GM03348 (cell line): ENCODE data around the gene BMP10.

Experiments
- DNase-seq: peaks from one replicate; pipeline ENCODE4 v3.0.0; 2012; ENCODE audit warnings: low spot score

BMP10 gene, protein sequence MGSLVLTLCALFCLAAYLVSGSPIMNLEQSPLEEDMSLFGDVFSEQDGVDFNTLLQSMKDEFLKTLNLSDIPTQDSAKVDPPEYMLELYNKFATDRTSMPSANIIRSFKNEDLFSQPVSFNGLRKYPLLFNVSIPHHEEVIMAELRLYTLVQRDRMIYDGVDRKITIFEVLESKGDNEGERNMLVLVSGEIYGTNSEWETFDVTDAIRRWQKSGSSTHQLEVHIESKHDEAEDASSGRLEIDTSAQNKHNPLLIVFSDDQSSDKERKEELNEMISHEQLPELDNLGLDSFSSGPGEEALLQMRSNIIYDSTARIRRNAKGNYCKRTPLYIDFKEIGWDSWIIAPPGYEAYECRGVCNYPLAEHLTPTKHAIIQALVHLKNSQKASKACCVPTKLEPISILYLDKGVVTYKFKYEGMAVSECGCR

DNA sequence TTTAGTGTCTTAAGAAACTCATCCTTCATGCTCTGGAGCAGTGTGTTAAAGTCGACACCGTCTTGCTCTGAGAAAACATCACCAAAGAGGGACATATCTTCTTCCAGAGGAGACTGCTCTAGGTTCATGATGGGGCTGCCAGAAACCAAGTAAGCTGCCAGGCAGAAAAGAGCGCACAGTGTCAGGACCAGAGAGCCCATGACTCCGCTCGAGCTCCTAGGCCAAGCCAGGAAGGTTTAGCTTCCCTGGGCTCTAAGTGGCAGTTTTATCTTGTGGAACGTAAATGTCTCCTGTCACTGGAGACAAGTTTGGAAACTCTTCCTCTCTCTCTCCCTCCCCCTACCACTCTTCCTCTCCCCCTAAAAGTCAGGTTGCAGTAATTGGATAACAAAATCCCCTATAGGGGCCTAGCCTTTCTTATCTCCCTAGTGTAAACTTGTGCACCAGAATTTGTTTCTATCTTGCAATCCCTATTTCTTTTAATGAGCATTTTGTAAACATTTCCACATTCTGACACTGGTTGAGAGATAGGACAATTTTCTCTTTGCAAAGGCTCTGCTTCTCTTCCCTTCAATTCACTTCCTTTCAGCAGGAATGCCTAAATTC lies at the start of gene BMP10:
BMP10 (minus strand) TSS at position 239 of the 606 bp plus-strand sequence; CDS start at position 200, 39 bp downstream.
- no peak for DNase-seq

DNA sequence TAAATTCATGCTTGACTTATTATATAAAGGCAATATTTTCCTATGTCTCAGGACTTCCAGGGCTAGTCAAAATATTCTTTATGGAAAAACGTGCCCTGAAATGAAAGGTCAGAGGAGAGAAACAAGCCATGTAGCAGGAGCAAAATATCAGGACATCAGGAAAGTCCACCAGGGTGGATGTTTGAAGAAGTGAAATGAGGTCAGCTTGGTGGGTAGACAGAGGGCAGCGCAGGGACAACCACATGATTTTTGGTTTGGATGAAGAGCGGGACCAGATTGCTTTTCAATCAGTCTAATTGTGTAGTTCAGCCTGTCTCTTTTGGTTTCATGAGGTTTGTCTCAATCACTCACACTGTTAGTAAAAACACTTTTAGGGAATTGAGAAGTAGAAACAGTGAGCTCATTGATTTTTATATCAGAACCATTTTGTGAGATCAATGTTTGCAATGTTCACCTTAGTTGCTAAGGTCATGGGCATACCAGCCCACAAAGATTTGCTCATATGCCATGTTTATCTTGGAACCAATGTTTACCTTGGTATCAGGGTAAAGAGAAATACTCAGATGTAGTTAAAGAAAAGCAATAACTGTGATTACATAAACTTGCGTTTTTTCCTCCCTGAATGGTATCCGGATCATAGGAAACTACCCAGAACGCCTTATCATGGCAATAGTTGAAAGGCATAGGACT lies 49.4 kb upstream of the BMP10 start:
- DNase-seq = no peak

DNA sequence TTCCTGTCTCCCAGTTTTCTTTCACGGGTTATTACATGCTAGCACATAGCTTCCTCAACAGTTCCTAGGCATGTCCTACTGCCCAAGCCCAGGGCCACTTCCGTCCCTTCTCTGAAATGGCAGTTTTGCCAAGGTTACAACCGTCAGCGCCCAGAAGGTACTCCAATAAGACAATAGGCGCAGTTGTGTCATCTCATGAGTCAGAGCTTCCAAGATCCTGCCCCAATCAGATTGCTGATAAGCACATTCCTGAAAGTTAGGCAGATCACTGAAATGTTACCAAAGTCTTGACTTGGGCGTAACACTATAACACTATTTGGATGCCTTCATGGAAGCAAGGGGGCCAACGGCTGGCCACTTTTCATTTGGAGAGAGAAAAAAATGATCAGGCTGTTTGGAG lies 47.3 kb upstream of the BMP10 start:
- DNase-seq = no peak

DNA sequence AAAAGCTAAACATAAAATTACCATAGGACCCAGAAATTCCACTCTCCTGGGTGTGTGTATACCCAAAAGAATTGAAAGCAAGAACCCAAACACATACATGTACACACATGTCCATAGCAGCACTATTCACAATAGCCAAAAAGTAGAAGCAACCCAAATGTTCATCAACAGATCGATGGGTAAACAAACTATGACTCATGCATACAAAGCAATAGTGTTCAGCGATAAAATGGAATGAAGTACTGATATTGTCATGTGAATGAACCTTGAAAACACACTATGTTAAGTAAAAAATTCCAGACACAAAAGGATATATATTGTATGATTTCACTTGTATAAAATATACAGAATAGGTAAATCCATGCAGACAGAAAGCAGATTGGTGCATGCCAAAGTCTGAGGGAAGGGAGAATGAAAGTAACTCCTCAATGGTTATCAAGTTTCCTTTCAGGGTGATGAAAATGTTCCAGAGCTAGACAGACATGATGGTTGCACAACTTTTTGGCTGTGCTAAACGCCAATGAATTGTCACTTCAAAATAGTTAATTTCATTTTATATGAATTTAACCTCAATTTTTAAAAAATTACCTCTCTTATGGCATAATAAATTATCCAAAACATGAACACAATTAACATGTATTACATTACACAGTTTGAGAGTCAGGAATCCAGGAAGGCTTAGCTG lies 46.0 kb upstream of the BMP10 start:
- no peak for DNase-seq

DNA sequence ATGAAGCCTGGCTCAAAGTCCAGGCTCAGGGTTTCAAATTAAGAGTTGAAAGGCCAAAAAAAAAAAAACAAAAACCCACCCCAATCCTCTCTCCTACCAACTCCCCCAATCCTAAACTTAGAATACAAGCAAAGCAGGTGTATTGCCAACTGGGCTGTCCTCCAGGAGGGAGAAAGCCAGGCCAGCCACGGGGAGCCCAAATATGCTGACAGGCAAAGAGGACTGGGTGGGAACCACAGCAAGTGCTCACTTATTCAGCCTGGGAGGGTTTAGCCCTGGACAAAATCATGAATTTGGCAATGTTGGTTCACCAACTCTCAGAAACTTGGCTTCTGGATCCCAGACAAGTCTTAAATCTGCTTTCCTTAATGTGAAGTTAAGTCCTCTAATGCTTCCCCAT lies 45.0 kb upstream of the BMP10 start:
- DNase-seq = no peak

DNA sequence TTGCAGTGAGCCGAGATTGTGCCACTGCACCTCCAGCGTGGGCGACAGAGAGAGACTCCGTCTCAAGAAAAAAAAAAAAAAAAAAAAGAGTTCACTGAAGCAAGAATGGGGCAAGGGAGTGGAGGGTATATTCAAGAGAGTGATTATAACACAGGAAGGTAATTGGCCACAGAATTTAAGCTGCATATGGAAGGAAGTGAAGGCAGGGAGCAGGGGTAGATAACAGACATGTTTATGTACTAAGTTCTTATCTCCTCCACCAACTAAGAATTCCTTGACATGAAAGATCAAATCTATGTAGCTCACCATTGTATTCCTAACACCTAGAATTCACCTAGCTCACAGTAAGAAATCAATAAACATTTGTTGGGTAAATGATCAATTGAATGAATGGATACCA lies 44.2 kb upstream of the BMP10 start:
- DNase-seq = no peak

DNA sequence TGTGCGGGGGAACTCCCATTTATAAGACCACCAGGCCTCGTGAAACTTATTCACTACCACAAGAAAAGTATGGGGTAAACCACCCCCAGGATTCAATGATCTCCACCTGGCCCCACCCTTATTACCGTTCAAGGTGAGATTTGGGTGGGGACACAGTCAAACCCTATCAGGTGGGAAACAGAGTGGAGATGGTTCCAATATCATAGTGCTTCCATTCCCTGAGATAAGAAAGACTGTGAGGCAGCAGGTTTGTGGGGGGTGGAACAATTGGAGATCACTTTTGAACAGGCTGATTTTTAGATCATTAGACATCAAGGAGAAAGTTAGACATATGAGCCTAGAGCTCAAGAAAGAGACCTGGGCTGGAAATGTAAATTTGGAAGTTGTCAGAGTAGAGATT lies 42.2 kb upstream of the BMP10 start:
- no peak for DNase-seq

DNA sequence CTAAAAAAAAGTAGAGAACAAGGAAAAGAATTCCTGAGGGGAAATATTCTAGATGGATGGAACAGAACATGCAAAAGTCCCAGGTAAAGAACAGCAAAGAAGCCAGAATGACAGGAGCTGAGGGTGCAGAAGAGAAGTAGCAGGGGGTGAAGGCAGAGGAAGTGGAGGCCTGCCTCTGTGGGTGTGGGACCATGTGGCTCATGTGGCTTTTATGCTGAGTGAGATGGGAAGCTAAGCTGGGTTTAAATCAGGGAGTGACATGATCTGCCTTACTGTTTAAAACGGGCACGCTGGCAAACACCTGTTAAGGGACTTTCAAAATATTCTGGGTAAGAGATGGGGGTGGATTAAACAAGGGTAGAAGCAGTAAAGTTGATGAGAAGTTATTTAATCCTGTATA lies 41.5 kb upstream of the BMP10 start:
- DNase-seq = no peak

DNA sequence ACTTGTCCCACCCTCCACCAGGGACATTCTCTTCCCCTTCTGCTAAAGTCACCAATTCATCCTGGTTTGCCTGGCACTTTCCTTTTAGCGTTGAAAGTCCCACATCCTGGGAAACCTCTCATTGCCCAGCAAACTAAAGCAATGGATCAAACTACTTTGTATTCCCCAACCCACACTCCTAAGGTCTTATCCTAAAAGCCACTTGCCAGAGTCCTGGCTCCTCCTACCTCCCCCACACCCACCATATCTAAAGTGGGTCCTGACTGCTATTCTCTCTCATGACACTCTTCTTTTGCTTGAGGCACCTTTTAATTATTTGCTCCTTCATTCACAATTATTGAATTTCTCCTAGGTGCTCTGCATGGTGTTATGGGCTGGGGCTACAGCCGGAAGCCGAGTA lies 40.9 kb upstream of the BMP10 start:
- DNase-seq = no peak

DNA sequence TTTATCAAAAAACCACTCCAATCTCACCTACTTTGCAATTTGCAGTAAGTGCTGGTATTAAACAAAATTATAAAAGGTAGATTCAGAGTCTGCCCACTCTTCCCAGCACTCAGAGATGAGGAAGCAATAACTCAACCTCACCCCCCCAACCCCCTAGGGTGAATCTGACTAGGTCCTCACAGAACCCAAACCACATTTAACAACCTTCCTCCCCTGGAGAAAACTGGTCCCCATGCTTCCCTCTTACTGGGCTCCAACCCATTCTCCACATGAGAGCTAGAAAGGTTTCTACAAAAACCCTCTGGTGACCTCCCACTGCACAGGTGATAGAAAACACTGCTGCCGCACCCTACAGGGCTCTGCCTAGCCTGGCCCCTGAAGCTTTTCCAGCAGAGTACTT lies 40.5 kb upstream of the BMP10 start:
- DNase-seq = no peak

DNA sequence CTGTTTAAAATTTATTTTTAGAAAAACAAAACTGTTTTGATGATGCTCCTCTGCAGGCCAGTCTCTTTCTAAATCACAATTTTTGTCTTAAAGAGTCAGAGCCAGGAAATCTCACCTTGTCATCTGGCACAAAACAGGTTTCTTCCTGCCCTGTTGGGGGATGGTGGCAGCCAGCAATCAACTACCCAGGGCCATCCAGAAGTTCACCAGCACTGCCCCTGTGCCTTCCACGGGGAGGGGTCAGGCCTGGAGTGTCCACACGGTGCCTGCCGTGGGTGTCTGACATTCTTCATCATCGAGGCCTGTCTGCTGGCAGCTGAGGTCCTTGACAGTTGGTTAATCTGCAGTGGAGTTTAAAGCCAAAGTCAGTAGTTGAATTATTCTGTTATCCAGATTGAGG lies 40.0 kb upstream of the BMP10 start:
- no peak for DNase-seq

DNA sequence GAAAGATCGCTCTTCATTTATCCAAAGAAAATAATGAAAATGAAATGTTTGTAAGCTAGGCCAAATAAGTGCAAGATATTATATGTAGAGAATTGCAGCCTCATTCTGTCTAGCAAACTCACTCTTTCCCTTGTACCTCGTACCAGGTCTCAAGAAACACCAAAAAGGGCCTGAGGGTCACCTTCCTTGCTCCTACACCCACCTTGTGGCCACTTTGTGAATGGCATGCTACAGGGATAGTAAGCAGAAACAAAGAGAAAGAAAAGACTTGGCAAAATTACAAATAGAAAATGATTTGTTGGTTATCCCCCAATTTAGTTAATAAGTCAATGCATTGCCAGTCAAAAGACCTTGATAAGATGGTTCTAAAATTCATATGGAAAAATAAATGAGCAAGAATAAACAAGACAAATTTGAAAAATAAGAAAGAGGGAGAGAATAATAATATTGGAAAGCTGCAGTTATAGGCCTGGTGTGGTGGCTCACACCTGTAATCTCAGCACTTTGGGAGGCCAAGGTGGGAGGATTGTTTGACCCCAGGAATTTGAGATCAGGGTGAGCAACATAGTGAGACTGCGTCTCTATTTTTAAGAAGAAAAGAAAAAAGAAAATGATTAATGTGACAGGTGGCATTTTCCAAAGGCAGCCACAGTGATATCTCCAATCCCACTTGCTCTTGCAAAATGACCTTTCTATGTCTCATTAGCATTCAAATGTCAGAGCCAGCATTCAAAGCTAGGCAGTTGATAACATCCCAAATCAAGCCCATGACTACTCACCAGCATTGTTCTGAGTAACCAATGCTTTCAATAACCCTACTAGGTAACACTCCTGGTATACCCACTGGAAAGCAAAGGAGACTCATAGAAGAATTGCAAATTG lies 38.8 kb upstream of the BMP10 start:
- peak; percentile 77 for DNase-seq

DNA sequence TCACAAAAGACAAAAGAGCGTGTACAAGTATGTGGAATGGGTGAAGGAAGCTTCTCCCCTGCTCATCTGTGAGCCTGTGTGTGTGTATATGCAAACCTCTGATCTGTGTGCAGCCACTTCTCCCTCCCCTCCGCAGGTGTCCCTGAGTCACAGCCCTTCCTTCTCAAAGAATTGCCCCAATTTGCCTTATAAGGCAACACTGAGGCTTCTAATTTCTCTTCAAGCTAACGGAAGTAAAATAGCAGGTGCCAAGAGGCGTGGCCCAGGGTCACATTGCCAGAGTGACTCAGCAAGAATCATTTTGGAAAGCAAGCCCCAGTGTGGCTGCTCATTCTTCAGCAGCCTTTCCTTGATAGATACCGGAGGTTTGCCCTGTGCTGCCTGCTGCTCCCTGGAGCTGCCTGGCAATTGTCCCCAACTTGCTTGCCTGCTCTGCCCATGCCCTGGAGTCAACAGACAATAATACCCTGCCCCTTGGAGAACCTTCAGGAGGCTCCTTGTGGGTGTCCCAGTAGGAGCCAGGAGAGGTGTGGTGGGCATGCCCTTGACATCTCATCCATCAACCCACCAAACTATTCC lies 37.3 kb upstream of the BMP10 start:
- DNase-seq = peak; percentile 68

DNA sequence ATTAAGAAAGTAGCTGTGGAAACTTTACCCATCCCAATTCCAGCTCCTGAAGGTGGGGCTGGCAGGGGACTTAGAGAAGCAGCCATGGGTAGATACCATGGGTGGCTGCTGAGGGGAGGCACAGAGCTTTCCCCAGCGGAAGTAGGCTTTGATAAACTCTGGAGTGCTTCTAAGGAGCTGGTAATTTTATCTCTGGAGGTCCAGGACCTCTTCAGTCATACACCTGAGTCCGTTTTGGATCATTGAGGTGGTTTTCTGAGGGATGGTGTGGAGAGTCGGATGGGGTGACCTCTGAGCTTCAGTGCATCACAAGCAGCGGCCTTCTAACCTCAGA lies 36.7 kb upstream of the BMP10 start:
- no peak for DNase-seq

DNA sequence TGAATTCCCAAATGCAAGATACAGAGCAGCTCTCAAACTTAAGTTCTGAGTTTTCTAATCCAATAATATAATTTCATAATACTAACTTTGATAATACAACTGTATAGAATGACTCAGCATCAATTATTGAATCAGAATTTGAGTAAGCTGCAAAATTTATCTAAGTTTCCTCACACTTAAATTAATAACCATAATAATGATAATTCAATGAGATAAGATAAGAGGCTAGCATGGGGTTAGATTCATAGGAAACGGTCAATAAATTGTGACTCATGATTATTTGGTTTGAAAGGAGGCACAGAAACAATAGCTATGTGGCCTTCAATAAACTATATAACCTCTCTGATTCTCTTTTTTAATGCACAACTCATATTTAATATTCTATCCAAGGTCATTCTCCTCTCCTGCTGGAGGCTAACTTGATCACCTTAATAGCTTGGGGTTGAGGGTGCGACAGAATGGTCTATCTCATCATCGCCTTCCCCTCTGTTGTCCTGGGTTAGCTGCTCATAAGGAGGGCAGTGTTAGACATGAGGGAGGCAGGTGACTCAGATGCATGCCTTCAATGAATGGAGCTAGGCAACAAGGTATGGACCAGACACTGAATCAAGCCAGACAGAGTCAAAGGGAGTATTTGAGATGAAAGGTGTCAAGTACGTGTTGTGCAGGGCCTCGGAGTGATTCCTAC lies 36.2 kb upstream of the BMP10 start:
- no peak for DNase-seq

DNA sequence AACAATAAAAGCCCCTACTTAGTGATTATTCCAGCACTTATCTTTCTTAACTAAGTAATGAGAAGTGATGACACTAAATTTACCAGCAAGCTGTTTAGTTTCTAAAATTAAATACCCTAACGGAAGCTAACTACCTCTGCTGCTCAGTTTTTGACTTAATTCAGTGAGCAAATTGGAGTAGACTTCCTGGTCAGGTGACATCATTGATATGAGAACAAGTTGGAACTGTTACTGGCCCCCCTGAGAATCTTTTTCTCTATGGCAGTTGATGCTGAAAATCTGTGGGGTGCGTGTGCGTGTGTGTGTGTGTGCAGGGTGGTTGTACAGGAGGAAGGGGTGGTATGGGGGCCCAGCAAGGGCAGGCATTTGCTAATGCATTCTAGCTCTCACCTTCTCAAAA lies 35.5 kb upstream of the BMP10 start:
- no peak for DNase-seq

DNA sequence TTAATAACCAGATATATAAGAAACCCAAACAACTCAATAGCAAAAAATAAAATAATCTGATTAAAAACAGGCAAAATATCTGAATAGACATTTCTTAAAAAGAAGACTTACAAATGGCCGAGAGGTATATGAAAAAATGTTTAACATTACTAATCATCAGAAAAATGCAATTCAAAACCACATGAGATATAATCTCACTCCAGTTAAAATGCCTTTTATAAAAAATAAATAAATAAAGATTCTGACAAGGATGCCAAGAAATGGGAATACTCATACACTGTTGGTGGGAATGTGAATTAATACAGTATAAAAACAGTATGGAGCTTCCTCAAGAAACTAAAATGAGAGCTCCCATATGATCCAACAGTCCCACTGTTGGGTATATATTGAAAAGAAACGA lies 33.9 kb upstream of the BMP10 start:
- DNase-seq = no peak

DNA sequence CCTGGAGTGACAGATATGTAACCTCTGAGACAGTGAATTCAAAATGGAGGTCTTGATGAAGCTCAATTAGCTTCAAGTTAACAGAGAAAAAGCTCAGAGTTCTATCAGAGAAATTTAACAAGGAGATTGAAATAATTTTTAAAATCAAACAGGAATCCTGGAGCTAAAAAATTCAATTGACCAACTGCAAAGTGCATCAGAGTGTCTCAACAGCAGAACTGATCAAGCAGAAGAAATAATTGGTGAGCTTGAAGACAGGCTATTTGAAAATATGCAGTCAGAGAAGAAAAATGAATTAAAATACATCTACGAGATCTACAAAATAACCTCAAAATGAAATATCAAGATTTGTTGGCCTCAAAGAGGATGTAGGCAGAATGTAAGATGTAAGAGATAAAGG lies 30.4 kb upstream of the BMP10 start:
- no peak for DNase-seq

DNA sequence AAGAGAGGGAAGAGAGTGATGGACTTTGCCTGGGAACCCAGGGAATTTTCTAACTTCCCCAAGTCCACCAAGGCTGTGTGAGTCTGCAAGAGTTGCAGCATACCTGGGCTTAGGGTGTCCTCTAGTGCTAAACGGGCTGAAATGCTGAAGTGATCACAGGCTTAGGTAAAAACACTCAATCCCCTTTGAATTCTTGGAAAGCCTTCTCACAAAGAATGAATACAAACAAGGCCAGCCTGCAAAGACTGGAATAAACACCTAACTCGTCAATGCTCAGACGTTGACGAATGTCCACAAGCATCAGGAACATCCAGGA lies 30.0 kb upstream of the BMP10 start:
- DNase-seq = no peak

DNA sequence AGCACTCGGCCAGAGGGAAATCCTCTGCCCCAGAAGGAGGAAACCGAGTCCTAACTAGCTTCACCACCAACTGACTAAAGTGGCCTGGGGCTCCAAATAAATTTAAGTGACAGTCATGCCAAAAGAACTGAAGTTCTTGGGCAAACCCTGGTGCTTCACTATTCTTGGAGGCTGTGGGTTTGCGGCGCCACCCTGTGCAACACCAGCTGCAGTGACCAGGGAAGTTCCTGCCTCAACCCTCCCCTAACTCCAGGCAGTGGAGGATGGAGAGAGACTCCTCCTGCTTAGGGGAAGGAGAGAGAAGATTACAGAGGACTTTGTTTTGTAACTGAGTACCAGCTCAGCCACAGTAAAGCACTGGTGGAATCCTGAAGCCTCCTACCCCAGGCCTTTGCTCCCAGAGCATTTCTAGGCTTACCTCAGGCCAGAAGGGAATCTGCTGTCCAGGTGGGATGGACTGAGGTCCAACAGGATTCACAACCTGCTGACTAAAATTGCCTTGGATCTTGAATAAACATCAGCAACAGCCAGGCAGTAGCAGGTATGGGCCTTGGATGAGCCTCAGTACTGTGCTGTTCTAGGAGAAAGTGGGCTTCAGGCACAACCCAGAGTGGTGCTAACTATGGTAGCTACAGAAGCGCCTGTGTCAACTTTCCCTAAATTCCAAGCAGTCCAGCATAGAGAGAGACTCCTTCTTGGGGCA lies 29.4 kb upstream of the BMP10 start:
- no peak for DNase-seq
